Activated CD4-positive, alpha-beta T cell treated with anti-CD3 and anti-CD28 coated beads for 24 hours (primary cell): ENCODE results near the gene ZNF827.

Source experiments
- DNase-seq, 2 donors: peaks; one replicate each; pipeline ENCODE4 v3.0.0-alpha.2; 2020; ENCODE audit warnings: low read depth in 2 of 2

Gene ZNF827

GRCh38 chr4:145720656-145721055 is 218.0 kb downstream of the ZNF827 start:
- no peak for DNase-seq

DNA sequence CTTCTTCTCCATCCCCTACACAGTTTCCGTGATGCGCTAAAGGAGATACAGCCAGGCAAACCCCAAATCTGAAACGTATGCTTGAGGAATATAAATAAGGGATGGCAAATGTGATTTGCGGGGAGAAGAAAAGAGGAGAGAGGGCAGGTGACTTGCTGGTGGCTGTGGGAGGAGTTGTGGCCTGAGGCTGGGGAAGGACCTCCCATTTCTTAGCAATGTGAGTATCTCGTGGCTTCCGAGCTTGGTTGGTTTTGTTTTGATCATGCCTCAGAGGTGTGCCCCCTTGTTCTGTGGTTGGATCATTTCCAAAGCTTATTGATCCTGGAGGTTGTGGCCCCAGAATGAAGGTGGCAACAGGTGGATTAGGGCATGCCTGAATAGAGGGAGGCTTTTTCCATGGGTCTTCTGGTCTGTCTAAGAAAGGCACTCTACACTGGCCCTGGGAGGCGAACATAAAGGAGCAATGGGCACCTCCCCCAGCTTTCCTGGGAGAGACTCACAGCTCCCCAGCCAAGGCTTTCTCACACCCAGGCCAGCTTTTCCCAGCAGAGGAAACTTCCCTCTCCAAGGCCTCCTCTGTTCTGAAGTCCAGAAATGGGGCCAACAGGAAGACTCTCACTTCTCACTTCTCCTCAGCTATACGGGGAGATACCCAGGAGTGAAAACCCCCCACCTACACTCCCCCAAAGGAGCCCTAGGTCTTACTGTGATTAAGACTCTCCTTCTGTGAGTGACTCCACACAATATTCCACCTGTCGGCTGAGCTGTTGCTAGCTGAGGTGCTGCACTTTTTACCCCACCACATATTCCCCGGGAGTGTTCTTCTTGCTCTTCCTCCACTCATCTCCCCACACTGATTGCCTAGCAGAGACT is 218.6 kb downstream of the ZNF827 start:
- DNase-seq = peak; percentile 16 to 22

DNA sequence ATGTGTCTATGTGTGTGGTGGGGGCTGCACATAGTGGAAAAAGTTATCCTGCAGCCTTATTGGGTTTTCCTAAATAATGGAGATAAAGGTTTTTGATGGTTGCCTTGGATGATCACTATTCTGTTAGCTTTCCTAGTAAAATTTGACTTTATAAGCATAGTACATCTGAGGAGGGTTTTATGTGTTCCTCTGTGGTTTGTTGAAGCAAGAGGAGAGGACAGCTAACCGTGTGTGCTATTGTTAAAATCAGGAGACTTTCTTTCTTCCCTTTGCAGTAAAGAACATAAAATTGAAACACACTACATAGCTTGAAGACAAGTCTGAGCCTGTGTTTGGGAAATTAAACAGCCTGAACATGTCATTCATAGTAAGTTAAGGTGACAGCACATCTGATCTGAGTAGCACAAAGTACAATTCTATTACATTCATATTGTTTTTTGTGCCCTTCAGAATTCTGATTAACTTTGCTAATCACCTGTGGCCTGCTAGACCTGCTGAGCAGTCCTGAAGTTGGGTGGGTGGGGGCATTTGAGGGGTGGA is 221.9 kb downstream of the ZNF827 start:
- DNase-seq = no peak

- no peak for DNase-seq
Measured at GRCh38 chr4:145716200-145716599, 222.4 kb downstream of the ZNF827 start.

DNA sequence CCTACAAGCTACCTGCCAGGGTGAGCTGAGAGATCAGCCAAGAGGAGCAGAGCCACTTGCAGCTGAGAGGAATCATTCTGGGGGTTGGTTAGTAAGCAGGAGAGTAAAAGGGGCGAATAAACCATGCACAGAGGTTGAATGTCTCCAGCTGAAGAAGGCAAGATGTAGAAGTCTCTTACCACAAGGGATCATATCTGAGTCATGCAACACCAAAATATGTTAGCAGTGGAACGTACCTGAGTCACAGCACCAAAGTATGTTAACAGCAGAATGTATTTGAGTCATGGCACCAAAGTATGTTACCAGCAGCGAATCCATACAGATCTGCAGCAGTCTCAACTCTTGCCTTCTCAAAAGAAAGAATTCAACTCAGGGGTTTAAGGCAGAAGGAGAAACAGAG is 228.8 kb downstream of the ZNF827 start:
- DNase-seq = no peak

- DNase-seq = no peak
Measured at GRCh38 chr4:145709336-145709735, 229.3 kb downstream of the ZNF827 start.
